Astrocyte of the spinal cord (primary cell): ENCODE data around the gene HOXA11.

Experiments used
- DNase-seq: peaks from one replicate; pipeline ENCODE4 v3.0.0; 2011; ENCODE audit warnings: low read depth, low spot score
- H3K4me3 ChIP-seq: 2 replicates; pipeline ENCODE4 v1.5.1; 2011; ENCODE audit warnings: low read depth, mild to moderate bottlenecking, low read length, moderate library complexity
- CTCF ChIP-seq: IDR thresholded peaks from 2 replicates; pipeline ENCODE4 v1.5.1; 2012; ENCODE audit warnings: low read depth, mild to moderate bottlenecking, low read length, inconsistent platforms
- in situ Hi-C: cut with HindIII; loops from 2 replicates; pipeline ENCODE4 v1.10.0; 2017; ENCODE audit warnings: low sequenced_read_pairs

Gene HOXA11

GRCh38 chr7:27187475-27188385 is 2.7 kb upstream of the HOXA11 start:
- no peak for DNase-seq
- TF ChIP-seq CTCF, result no peak
- H3K4me3 ChIP-seq, result no peak overlapping the region
- in situ Hi-C loops, result no loop called here

- in situ Hi-C loops, result no loop called here
- H3K4me3 ChIP-seq, result no peak overlapping the region
- no peak for TF ChIP-seq CTCF
- no peak for DNase-seq
These were observed 1.8 kb upstream of the HOXA11 start for GRCh38 chr7:27186668-27187474.

- no peak overlapping the region for H3K4me3 ChIP-seq
- DNase-seq, result no peak
- in situ Hi-C loops, result no loop called here
- TF ChIP-seq CTCF, result no peak
These were observed 1.0 kb upstream of the HOXA11 start for GRCh38 chr7:27185854-27186667.

GRCh38 chr7:27184337-27185012 is 557 bp downstream of the HOXA11 start:
- DNase-seq, result no peak
- in situ Hi-C loops, result no loop called here
- no peak for TF ChIP-seq CTCF
- H3K4me3 ChIP-seq, result peak overlapping the region; percentile 34

GRCh38 chr7:27183682-27184336 is 1.2 kb downstream of the HOXA11 start:
- DNase-seq, result no peak
- peak overlapping the region; percentile 34 for H3K4me3 ChIP-seq
- in situ Hi-C loops, result no loop called here
- TF ChIP-seq CTCF, result no peak
